Measurements from ENCODE around the gene ARHGAP27. TPM values are rescaled to one million over a fixed set of nuclear protein-coding genes. Genes with fewer than 3 reads are reported as not detected.
"Not testable (repeated sequence)": the region's sequence is repeated elsewhere in the genome, so short reads cannot be mapped to it uniquely, and the experiment has no call there.

The ARHGAP27 gene
- total RNA-seq, 1 experiment from 2014 or later: 12.9 TPM

GRCh38 chr17:45449708-45450329 lies 17.1 kb upstream of the ARHGAP27 start:
- CTCF ChIA-PET; DNase-seq (ENCODE audit: low spot score); H3K36me3 Mint-ChIP-seq; H3K9me3 Mint-ChIP-seq; H3K4me3 Mint-ChIP-seq; H3K27ac Mint-ChIP-seq; ATAC-seq; H3K27me3 Mint-ChIP-seq (ENCODE audit: low read depth); H3K4me1 Mint-ChIP-seq; POLR2A ChIA-PET: not testable (repeated sequence)

GRCh38 chr17:45449260-45449659 lies 16.6 kb upstream of the ARHGAP27 start:
- POLR2A ChIA-PET; CTCF ChIA-PET; H3K36me3 Mint-ChIP-seq; H3K4me3 Mint-ChIP-seq; H3K27ac Mint-ChIP-seq; ATAC-seq; H3K9me3 Mint-ChIP-seq; H3K4me1 Mint-ChIP-seq; H3K27me3 Mint-ChIP-seq (ENCODE audit: low read depth); DNase-seq (ENCODE audit: low spot score): not testable (repeated sequence)

DNA sequence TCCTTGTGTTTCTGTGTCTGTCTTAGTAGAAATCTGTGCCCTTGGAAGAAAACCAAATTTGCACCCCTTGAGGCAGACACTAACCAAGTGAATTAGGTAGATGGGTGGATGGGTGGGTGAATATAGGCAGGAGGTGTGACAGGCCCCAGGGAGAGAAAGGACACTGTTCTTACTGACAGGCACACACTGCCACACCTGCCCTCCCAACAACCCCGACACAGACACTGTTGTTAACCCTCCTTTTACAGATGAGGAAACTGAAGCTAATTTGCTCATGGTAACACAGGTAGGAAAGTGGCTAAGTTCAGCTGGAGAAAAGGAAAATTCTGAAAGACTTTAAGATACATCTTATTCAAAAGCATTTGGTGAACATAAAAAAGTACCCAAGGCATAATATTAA lies 15.8 kb upstream of the ARHGAP27 start:
- H3K27ac Mint-ChIP-seq; H3K4me3 Mint-ChIP-seq; H3K36me3 Mint-ChIP-seq; ATAC-seq; H3K4me1 Mint-ChIP-seq; POLR2A ChIA-PET; CTCF ChIA-PET; H3K9me3 Mint-ChIP-seq; DNase-seq (ENCODE audit: low spot score); H3K27me3 Mint-ChIP-seq (ENCODE audit: low read depth): not testable (repeated sequence)

DNA sequence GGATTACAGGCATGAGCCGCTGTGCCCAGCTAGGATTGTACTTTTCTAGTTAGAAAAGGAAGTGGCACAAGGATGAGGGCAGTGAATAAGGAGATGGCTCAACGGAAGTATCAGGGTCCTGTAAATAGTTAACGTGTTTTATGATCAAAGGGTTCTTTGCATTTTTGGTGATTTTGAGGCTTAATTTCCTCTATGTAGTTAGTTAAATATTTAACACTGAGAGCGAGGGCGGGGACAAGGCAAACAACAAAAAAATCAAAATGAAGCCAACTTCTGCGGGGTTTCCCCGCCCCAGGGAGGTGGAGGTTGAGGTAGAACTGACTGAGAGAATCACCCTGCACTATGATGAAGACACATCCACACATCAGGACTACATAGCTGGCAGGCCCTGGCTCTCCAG lies 15.4 kb upstream of the ARHGAP27 start:
- H3K4me3 Mint-ChIP-seq; H3K27ac Mint-ChIP-seq; H3K27me3 Mint-ChIP-seq (ENCODE audit: low read depth); H3K36me3 Mint-ChIP-seq; H3K4me1 Mint-ChIP-seq; H3K9me3 Mint-ChIP-seq; POLR2A ChIA-PET; CTCF ChIA-PET; DNase-seq (ENCODE audit: low spot score); ATAC-seq: not testable (repeated sequence)

- POLR2A ChIA-PET; DNase-seq (ENCODE audit: low spot score); H3K9me3 Mint-ChIP-seq; H3K27ac Mint-ChIP-seq; H3K27me3 Mint-ChIP-seq (ENCODE audit: low read depth); H3K4me1 Mint-ChIP-seq; H3K4me3 Mint-ChIP-seq; ATAC-seq; CTCF ChIA-PET; H3K36me3 Mint-ChIP-seq: not testable (repeated sequence)
Observed at GRCh38 chr17:45447650-45448049, 15.0 kb upstream of the ARHGAP27 start.

GRCh38 chr17:45446872-45447625 lies 14.4 kb upstream of the ARHGAP27 start:
- H3K4me1 Mint-ChIP-seq; ATAC-seq; H3K27ac Mint-ChIP-seq; H3K4me3 Mint-ChIP-seq; DNase-seq (ENCODE audit: low spot score); H3K27me3 Mint-ChIP-seq (ENCODE audit: low read depth); H3K36me3 Mint-ChIP-seq; H3K9me3 Mint-ChIP-seq; POLR2A ChIA-PET; CTCF ChIA-PET: not testable (repeated sequence)

- H3K27me3 Mint-ChIP-seq (ENCODE audit: low read depth); H3K9me3 Mint-ChIP-seq; POLR2A ChIA-PET; CTCF ChIA-PET; H3K27ac Mint-ChIP-seq; H3K4me3 Mint-ChIP-seq; DNase-seq (ENCODE audit: low spot score); H3K36me3 Mint-ChIP-seq; H3K4me1 Mint-ChIP-seq: not testable (repeated sequence)
- ATAC-seq: peak; percentile 22; the same call in 1 of the 2 replicates
Observed at GRCh38 chr17:45445901-45446743, 13.5 kb upstream of the ARHGAP27 start.

DNA sequence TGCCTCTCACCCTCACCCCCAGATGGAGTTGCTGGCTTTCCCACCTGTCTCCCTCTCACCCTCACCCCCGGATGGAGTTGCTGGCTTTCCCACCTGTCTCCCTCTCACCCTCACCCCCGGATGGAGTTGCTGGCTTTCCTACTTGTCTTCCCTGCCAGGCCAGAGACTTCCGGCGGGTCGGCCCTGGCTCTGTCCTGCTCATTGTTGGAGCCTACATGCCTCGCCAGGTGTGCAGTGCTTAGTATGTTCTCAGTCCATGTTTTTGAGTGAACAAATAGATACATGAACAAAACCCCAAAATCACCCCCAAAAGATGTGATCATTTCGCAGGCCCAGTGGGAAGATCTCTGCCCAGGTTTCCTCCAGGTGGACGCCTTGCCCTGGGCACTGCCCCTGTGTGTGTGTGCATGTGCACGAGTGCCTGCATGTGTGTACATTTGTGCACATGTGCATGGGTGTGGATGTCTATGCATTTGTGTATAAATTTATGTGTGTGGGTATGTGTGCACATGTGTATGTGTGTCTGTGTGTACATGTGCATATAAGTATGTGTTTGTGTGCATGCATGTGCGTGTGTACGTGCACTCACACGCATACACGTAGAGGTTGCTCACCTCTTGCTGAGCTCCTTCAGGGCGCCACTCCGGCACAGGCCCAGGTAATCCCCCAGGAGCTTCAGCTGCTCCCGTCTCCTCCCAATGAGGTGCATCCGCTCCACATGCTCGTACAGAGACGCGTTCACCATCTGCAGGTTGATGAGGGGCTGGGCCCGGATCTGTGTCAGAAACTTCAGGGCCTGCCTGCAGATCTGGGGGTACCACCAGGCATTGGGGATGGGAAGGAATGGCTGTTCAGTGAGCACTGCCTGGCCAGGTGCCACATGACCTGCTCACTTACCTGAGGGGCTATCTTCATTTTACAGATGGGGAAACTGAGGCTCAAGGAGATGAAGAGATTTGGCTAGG lies 12.5 kb upstream of the ARHGAP27 start:
- H3K27ac Mint-ChIP-seq; CTCF ChIA-PET; H3K4me3 Mint-ChIP-seq; ATAC-seq; H3K36me3 Mint-ChIP-seq; DNase-seq (ENCODE audit: low spot score); H3K4me1 Mint-ChIP-seq; H3K9me3 Mint-ChIP-seq; POLR2A ChIA-PET; H3K27me3 Mint-ChIP-seq (ENCODE audit: low read depth): not testable (repeated sequence)

- H3K27me3 Mint-ChIP-seq (ENCODE audit: low read depth); H3K9me3 Mint-ChIP-seq; H3K4me3 Mint-ChIP-seq; DNase-seq (ENCODE audit: low spot score); H3K27ac Mint-ChIP-seq; CTCF ChIA-PET; H3K36me3 Mint-ChIP-seq; ATAC-seq; POLR2A ChIA-PET: not testable (repeated sequence)
- H3K4me1 Mint-ChIP-seq: peaks cover 11% of the 10 kb centered on the region
Observed at GRCh38 chr17:45444301-45444700, 11.6 kb upstream of the ARHGAP27 start.

- H3K4me1 Mint-ChIP-seq: peaks cover 11% of the 10 kb centered on the region
- H3K4me3 Mint-ChIP-seq; H3K27ac Mint-ChIP-seq; H3K27me3 Mint-ChIP-seq (ENCODE audit: low read depth); POLR2A ChIA-PET; CTCF ChIA-PET; H3K36me3 Mint-ChIP-seq; DNase-seq (ENCODE audit: low spot score); H3K9me3 Mint-ChIP-seq: not testable (repeated sequence)
- ATAC-seq: peak; percentile 34
Observed at GRCh38 chr17:45443371-45444260, 10.9 kb upstream of the ARHGAP27 start.

Data from WTC11 (cell line).